ENCODE measurements around the gene RXRG. TPM values are rescaled to one million over a fixed set of nuclear protein-coding genes. Genes with fewer than 3 reads are reported as not detected.
"Not testable (repeated sequence)": the region's sequence is repeated elsewhere in the genome, so short reads cannot be mapped to it uniquely, and the experiment has no call there.

The RXRG gene
- polyA plus RNA-seq (2013, experiment 1 of 2; ENCODE audit: insufficient read length): 0.10 TPM
- polyA plus RNA-seq (2013, experiment 2 of 2; ENCODE audit: insufficient read length): 0.06 TPM

DNA sequence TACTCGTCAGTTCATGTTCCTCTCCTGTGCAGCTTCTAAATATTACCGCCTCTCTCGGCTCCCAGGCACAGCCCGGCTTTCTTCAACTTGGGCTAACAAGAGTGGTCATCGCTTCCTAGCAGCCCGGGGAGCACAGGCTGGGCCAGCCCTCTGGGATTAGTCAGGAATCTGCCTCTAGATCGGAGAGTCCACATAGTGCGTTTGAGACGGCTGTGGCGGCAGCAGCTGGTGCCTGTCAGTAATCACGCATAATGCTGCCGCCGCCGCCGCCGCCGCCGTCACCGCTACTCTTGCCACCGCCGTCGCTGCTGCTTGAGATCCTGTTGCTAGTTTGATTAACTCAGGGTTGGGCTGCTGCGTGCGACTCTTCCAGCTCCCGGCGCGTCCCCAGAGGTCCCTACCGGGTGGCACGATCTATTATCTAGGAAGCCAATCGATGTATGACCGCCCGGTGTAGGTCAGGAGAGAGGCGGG lies at the start of gene RXRG:
Gene RXRG (minus strand): TSS at position 230 of the 474 bp plus-strand sequence. CDS start 233 bp downstream, outside the sequence.
- DNase-seq: peak; percentile 7

- DNase-seq: no peak
Measured at GRCh38 chr1:165492845-165493373, 48.0 kb upstream of the RXRG start.

DNA sequence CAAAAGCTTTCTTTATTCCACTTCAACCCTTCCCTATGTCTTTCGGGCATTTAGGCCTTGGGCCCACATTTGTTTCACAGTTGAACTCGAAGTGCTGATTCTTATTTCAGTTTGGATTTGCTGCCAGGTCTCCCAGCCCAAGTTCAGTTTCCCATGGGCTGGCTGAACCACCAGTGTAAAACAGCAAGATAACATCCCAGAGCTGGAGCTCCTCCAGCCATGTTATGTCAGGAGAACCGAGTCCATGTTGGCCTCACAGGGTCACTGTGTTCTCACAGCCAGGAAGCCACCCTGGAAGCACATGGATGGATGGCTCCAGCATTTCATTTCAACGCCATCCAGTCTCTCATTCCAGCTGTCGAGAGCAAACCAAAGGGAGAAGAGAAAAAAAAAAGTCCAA lies 45.2 kb upstream of the RXRG start:
- no peak for DNase-seq

- no peak for DNase-seq
Measured at GRCh38 chr1:165487921-165488320, 43.0 kb upstream of the RXRG start.

GRCh38 chr1:165486663-165487062 lies 41.7 kb upstream of the RXRG start:
- no peak for DNase-seq

- DNase-seq: no peak
Measured at GRCh38 chr1:165485716-165486115, 40.8 kb upstream of the RXRG start.

- no peak for DNase-seq
Measured at GRCh38 chr1:165484532-165484931, 39.6 kb upstream of the RXRG start.

DNA sequence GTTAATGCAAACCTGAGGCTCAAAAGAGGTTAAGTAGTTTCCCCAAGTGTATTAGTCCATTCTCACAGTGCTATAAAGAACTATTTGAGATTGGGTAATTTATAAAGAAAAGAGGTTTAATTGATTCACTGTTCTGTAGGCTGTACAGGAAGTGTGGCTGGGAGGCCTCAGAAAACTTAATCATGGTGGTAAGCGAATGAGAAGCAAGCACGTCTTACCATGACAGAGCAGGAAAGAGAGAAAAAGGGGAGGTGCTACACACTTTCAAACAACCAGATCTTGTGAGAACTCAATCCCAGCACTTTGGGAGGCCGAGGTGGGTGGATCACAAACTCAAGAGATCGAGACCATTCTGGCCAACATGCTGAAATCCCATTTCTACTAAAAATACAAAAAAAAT lies 38.5 kb upstream of the RXRG start:
- no peak for DNase-seq

- DNase-seq: peak; percentile 86
Measured at GRCh38 chr1:165481820-165482532, 37.0 kb upstream of the RXRG start.

GRCh38 chr1:165476776-165477175 lies 31.9 kb upstream of the RXRG start:
- no peak for DNase-seq

DNA sequence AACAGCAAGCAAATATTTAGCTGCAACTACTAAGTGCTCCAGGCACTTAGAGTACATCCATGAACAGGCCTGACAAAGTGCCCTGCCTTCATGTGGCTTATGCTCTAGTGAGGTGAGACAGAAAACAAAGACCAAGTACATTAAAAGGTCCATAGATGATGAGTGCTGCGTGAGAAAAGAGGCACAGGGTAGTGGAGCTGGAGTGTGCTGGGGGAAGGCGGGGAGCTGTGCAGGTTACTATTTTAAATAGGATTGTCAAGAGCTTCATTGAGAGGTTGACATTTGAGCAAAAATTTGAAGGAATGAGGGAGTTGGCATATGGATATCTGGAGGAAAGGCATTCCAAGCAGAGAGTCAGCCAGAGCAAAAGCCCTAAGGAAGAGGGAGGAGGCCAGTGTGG lies 29.3 kb upstream of the RXRG start:
- no peak for DNase-seq

DNA sequence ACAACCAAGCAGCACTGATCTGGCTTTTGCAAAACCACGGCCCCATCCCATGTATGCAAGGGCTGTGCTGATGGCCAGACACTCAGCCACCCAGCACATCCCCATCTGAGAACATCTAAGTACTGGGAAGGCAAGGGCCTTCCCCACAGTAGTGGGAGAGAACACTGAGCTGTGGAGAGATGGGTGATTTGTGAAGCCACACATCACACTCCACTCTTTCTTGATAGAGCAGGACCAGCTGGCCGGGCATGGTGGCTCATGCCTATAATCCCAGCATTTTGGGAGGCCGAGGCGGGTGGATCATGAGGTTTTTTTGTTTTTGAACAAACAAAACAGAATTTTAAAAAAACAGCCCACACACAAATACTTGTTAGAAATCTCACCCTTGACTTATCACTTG lies 28.2 kb upstream of the RXRG start:
- DNase-seq: no peak

GRCh38 chr1:165468726-165469249 lies 23.9 kb upstream of the RXRG start:
- no peak for DNase-seq

- no peak for DNase-seq
Measured at GRCh38 chr1:165468253-165468652, 23.3 kb upstream of the RXRG start.

DNA sequence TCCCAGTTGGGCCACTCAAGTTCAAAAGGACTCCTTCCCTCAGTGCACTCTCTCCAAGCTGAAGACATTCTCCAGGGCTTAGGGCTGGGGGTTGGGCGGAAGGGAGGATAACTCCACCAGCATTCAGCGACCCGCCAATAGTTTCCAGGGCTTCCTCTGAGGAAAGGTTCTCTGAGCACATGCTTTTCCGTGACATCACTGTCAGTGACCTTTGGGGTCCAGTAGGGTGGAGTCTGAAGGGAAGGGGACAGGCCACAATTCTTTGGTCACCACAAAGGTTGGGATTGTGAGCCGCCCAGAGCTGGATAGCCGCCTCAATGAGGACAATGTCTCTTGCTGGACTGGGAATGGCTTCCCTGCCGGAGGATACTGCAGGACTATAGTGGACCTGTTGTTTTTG lies 22.8 kb upstream of the RXRG start:
- no peak for DNase-seq

GRCh38 chr1:165463978-165464377 lies 19.1 kb upstream of the RXRG start:
- DNase-seq: no peak

DNA sequence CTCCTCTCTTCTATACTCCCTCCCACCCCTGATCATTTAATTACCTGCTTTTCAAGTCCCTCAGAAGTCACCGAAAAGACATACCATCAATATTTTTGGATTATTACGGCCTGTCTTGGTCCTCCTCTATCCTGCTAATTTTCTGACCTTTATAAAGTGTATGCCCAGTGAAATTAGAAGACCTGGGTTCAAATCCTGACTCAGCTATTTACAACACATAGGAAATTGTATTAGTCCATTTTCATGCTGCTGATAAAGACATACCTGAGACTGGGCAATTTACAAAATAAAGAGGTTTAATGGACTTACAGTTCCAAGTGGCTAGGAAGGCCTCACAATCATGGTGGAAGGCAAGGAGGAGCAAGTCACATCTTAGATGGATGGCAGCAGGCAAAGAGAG lies 14.8 kb upstream of the RXRG start:
- DNase-seq: not testable (repeated sequence)

DNA sequence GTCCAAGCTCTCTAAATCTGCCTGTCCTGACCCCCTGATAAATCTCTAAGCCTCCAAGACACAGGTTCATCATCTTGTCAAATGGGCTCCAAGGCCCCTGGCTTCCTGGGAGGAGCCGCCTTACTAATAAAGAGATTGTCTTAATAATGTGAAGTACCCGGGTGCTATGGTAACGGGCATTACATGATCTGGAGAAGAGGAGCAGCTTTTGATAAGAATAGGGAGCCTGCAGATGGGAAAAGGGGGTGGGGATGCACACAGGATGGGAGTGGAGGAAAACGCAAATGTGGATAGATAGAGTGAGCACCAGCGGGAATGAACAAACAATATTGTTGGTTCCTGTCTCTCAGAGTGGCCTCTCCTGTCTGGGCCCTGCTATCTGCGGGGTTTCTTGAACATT lies 11.9 kb upstream of the RXRG start:
- DNase-seq: no peak

GRCh38 chr1:165456114-165456513 lies 11.2 kb upstream of the RXRG start:
- no peak for DNase-seq

DNA sequence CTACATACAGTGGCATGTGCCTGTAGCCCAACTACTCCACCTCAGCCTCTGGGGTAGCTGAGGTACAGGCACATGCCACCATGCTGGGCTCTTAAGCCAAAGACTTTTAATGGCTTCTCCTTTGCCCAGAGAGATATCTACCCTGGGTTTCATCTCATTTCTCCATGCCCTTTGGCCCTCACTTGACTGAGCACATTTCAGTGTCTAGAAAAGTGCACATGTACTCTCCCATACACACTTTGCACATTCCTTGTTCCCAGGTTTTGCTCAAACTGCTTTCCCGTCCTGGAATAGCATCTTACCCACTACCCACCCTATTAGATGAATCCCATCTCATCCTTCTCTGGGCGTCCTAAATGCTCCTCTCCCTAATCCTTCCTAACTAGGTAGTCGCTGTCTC lies 10.2 kb upstream of the RXRG start:
- no peak for DNase-seq

DNA sequence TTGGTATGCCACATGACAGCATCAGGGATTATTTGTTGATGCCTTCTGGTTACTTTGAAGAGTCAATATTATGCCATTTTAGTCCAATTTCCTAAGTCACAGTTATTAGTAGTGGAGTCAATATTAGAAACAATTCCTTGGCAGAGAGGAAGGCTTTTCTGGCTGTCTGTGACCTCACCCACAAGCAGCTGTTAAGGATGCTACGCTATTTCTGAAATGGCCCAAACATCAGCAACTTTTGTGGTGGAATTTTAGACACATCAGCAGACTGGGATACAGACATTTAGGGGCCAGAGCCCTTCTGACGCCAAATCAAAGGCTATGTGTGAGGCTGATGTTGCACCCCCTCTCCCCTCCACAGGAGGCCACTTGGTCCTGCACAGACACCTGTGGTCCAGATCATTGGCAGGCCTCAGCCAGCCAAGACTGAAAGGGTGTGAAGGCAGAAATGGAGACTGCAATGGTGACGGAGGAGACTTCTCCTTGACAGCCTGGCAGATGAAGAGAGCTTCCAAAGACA lies 9.2 kb upstream of the RXRG start:
- DNase-seq: no peak

- DNase-seq: no peak
Measured at GRCh38 chr1:165452336-165453130, 7.6 kb upstream of the RXRG start.

- DNase-seq: no peak
Measured at GRCh38 chr1:165451691-165452090, 6.8 kb upstream of the RXRG start.
